Astrocyte (in vitro differentiated cells and primary cell): ENCODE measurements around the gene CECR2. TPM values are rescaled to one million over a fixed set of nuclear protein-coding genes. Genes with fewer than 3 reads are reported as not detected.

Experiments used
- DNase-seq: peaks from one replicate; pipeline ENCODE4 v3.0.0-alpha.2; 2010; ENCODE audit warnings: low read depth
- FAIRE-seq: peaks from 2 replicates; lab custom pipeline; 2011; peaks lifted over from hg19 to GRCh38; lab: Jason Lieb, UNC
- H2AFZ ChIP-seq: 2 replicates; pipeline ENCODE4 v1.6.0; 2012; ENCODE audit warnings: low read depth, low read length, inconsistent platforms
- H3K27ac ChIP-seq: 2 replicates; pipeline ENCODE4 v1.5.1; 2011; ENCODE audit warnings: low read depth, low read length, inconsistent platforms
- H3K27me3 ChIP-seq: 2 replicates; pipeline ENCODE4 v1.6.0; 2011; ENCODE audit warnings: low read length, inconsistent platforms; ENCODE audit not compliant: insufficient read depth
- H3K36me3 ChIP-seq: 2 replicates; pipeline ENCODE4 v1.5.1; 2011; ENCODE audit warnings: low read length, inconsistent platforms; ENCODE audit not compliant: insufficient read depth
- H3K4me1 ChIP-seq: 2 replicates; pipeline ENCODE4 v1.5.1; 2011; ENCODE audit warnings: low read length, inconsistent platforms; ENCODE audit not compliant: insufficient read depth
- H3K4me2 ChIP-seq: 2 replicates; pipeline ENCODE4 v1.6.0; 2012; ENCODE audit warnings: low read length, inconsistent platforms
- H3K4me3 ChIP-seq: 2 replicates; pipeline ENCODE4 v1.5.1; 2011; ENCODE audit warnings: low read depth, mild to moderate bottlenecking, low read length, inconsistent platforms; ENCODE audit not compliant: insufficient read depth
- H3K79me2 ChIP-seq: 2 replicates; pipeline ENCODE4 v1.6.0; 2012; ENCODE audit warnings: mild to moderate bottlenecking, low read length, inconsistent platforms; ENCODE audit not compliant: insufficient read depth
- H3K9ac ChIP-seq: 2 replicates; pipeline ENCODE4 v1.6.0; 2012; ENCODE audit warnings: mild to moderate bottlenecking, low read length, inconsistent platforms
- H3K9me3 ChIP-seq: 2 replicates; pipeline ENCODE4 v1.5.1; 2012; ENCODE audit warnings: low read depth, mild to moderate bottlenecking, low read length, inconsistent platforms; ENCODE audit not compliant: insufficient read depth
- H4K20me1 ChIP-seq: 2 replicates; pipeline ENCODE4 v1.6.0; 2012; ENCODE audit warnings: low read length, inconsistent platforms; ENCODE audit not compliant: insufficient read depth
- H3K27ac Mint-ChIP-seq: one replicate; pipeline ENCODE4 v1.8.0; 2021; ENCODE audit warnings: mild to moderate bottlenecking, mixed read lengths; ENCODE audit not compliant: unreplicated experiment
- H3K27me3 Mint-ChIP-seq: one replicate; pipeline ENCODE4 v1.8.0; 2021; ENCODE audit warnings: low read depth, mixed read lengths; ENCODE audit not compliant: unreplicated experiment
- H3K36me3 Mint-ChIP-seq: one replicate; pipeline ENCODE4 v1.8.0; 2021; ENCODE audit warnings: low read depth, mixed read lengths; ENCODE audit not compliant: unreplicated experiment
- H3K4me1 Mint-ChIP-seq: one replicate; pipeline ENCODE4 v1.8.0; 2021; ENCODE audit warnings: low read depth, mixed read lengths; ENCODE audit not compliant: unreplicated experiment
- H3K4me3 Mint-ChIP-seq: one replicate; pipeline ENCODE4 v1.8.0; 2021; ENCODE audit warnings: mild to moderate bottlenecking, moderate library complexity, mixed read lengths; ENCODE audit not compliant: unreplicated experiment
- H3K9me3 Mint-ChIP-seq: one replicate; pipeline ENCODE4 v1.8.0; 2021; ENCODE audit warnings: mild to moderate bottlenecking, mixed read lengths; ENCODE audit not compliant: unreplicated experiment
- CTCF ChIP-seq: IDR thresholded peaks from 2 replicates; pipeline ENCODE4 v1.5.1; 2011; ENCODE audit warnings: low read depth, mild to moderate bottlenecking, inconsistent platforms, low read length, moderate library complexity; ENCODE audit not compliant: insufficient read depth
- EZH2 ChIP-seq: IDR thresholded peaks from 2 replicates; pipeline ENCODE4 v1.6.1; 2012; ENCODE audit warnings: mild to moderate bottlenecking, low read length, inconsistent platforms; ENCODE audit not compliant: insufficient read depth
- total RNA-seq: library from RNA; stranded (reverse); gene quantifications from 2 replicates; pipeline ENCODE4 v1.2.1, GENCODE V29; 2021

CECR2 gene
- total RNA-seq, 1 donor from 2014 or later, result 15.7 TPM

DNA sequence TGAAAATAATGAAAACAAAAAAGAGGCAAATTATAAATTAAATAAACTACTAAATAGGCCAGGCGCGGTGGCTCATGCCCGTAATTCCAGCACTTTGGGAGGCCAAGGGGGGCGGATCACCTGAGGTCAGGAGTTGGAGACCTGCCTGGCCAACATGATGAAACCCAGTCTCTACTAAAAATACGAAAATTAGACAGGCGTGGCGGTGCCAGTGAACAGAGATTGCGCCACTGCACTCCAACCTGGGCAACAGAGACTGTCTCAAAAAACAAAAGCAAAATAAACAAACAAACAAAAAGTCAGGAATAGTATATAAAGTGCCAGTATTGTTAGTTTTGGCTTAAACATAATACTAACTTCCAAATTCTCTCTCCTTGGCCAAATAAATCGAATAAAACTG, 37.6 kb upstream of the CECR2 start:
- no peaks in the 10 kb centered on the region for H3K9me3 Mint-ChIP-seq
- no peak overlapping the region for H3K4me3 Mint-ChIP-seq
- no peaks in the 10 kb centered on the region for H3K27me3 Mint-ChIP-seq
- Histone ChIP-seq H3K9ac (no peak overlapping the region), H3K9me3 (no peaks in the 10 kb centered on the region), H3K27me3 (no peaks in the 10 kb centered on the region), H3K27ac (no peak overlapping the region), H3K79me2 (no peaks in the 10 kb centered on the region), H3K36me3 (no peaks in the 10 kb centered on the region), H3K4me1 (no peaks in the 10 kb centered on the region), H3K4me3 (no peak overlapping the region), H4K20me1 (no peaks in the 10 kb centered on the region), H3K4me2 (no peak overlapping the region), H2AFZ (no peak overlapping the region)
- H3K36me3 Mint-ChIP-seq, result no peaks in the 10 kb centered on the region
- H3K4me1 Mint-ChIP-seq, result no peaks in the 10 kb centered on the region
- FAIRE-seq (no peak), DNase-seq (no peak)
- TF ChIP-seq EZH2 (no peak), CTCF (no peak)
- no peak overlapping the region for H3K27ac Mint-ChIP-seq

- Histone ChIP-seq H3K9me3 (no peaks in the 10 kb centered on the region), H3K4me3 (no peak overlapping the region), H3K79me2 (no peaks in the 10 kb centered on the region), H3K4me2 (no peak overlapping the region), H3K36me3 (no peaks in the 10 kb centered on the region), H3K27me3 (peaks cover 3% of the 10 kb centered on the region), H4K20me1 (no peaks in the 10 kb centered on the region), H2AFZ (no peak overlapping the region), H3K4me1 (no peaks in the 10 kb centered on the region), H3K27ac (no peak overlapping the region), H3K9ac (no peak overlapping the region)
- H3K27ac Mint-ChIP-seq, result no peak overlapping the region
- TF ChIP-seq CTCF, result no peak
- no peak for TF ChIP-seq EZH2
- H3K4me3 Mint-ChIP-seq, result no peak overlapping the region
- DNase-seq (no peak), FAIRE-seq (no peak)
- no peaks in the 10 kb centered on the region for H3K36me3 Mint-ChIP-seq
- H3K27me3 Mint-ChIP-seq, result peaks cover 2% of the 10 kb centered on the region
- no peaks in the 10 kb centered on the region for H3K4me1 Mint-ChIP-seq
- no peaks in the 10 kb centered on the region for H3K9me3 Mint-ChIP-seq
Observed at GRCh38 chr22:17332109-17332800, 37.0 kb upstream of the CECR2 start.

DNA sequence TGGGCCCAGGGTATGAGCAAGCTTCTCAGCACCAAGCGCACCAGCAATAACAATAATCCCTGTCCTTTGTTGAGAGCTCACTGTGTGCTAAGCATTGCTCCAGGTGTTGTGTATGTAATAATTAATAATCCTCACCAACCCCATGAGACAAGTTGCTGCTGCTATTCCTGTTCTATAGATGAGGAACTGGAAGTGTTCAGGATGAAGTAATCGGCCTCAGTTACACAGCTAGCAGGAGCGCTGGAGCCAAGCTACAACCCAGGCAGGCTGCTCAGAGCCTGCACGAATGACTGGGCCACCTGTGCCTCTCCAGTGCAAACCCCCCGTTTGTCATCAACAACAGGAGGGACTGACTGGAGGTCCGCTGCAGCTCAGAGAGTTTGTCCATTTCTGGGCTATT, 35.2 kb upstream of the CECR2 start:
- no peak overlapping the region for H3K27ac ChIP-seq
- H3K79me2 ChIP-seq, result no peaks in the 10 kb centered on the region
- no peak overlapping the region for H2AFZ ChIP-seq
- TF ChIP-seq EZH2 (no peak), CTCF (no peak)
- H3K4me2 ChIP-seq, result no peak overlapping the region
- Mint-ChIP-seq H3K4me3 (no peak overlapping the region), H3K9me3 (no peaks in the 10 kb centered on the region), H3K36me3 (no peaks in the 10 kb centered on the region), H3K4me1 (peaks cover 2% of the 10 kb centered on the region), H3K27ac (no peak overlapping the region), H3K27me3 (peaks cover 9% of the 10 kb centered on the region)
- no peaks in the 10 kb centered on the region for H3K9me3 ChIP-seq
- no peaks in the 10 kb centered on the region for H3K4me1 ChIP-seq
- peaks cover 4% of the 10 kb centered on the region for H3K27me3 ChIP-seq
- H3K4me3 ChIP-seq, result no peak overlapping the region
- FAIRE-seq (no peak), DNase-seq (no peak)
- H3K36me3 ChIP-seq, result no peaks in the 10 kb centered on the region
- no peaks in the 10 kb centered on the region for H4K20me1 ChIP-seq
- H3K9ac ChIP-seq, result no peak overlapping the region
